SK-N-SH treated with all-trans-retinoic acid at 6 μM for 48 hours (cell line): ENCODE data around the gene NME7.

ENCODE experiments used
- ARNTL ChIP-seq: fragments of 450-650 bp; formaldehyde crosslinking; IDR thresholded peaks from 2 replicates; pipeline ENCODE4 v1.5.0; 2020; ENCODE audit warnings: low read depth, mild to moderate bottlenecking, moderate library complexity, borderline replicate concordance
- BACH2 ChIP-seq: fragments of 250-450 bp; sonication (Bioruptor Pico); IDR thresholded peaks from 2 replicates; pipeline ENCODE4 v1.9.0; 2021; ENCODE audit warnings: mild to moderate bottlenecking, borderline replicate concordance
- ESRRG ChIP-seq: fragments of 250-450 bp; sonication (Bioruptor Pico); IDR thresholded peaks from 2 replicates; pipeline ENCODE4 v1.6.1; 2021; ENCODE audit warnings: mild to moderate bottlenecking
- ISL1 ChIP-seq: fragments of 250-450 bp; sonication (Bioruptor Pico); IDR thresholded peaks from 2 replicates; pipeline ENCODE4 v2.1.2; 2022; ENCODE audit warnings: mild to moderate bottlenecking, moderate library complexity
- RARB ChIP-seq: fragments of 250-450 bp; sonication (Bioruptor Pico); IDR thresholded peaks from 2 replicates; pipeline ENCODE4 v1.8.0; 2021; ENCODE audit warnings: mild to moderate bottlenecking, moderate library complexity
- TSHZ2 ChIP-seq: fragments of 250-450 bp; sonication (Bioruptor Pico); IDR thresholded peaks from 2 replicates; pipeline ENCODE4 v1.5.0; 2020; ENCODE audit warnings: mild to moderate bottlenecking, moderate library complexity
- ZC3H10 ChIP-seq: fragments of 250-450 bp; sonication (Bioruptor Pico); IDR thresholded peaks from 2 replicates; pipeline ENCODE4 v1.5.1; 2021; ENCODE audit warnings: mild to moderate bottlenecking, moderate library complexity
- ZFP30 ChIP-seq: fragments of 450-650 bp; formaldehyde crosslinking; IDR thresholded peaks from 2 replicates; pipeline ENCODE4 v1.5.0; 2022; ENCODE audit warnings: mild to moderate bottlenecking, moderate library complexity
- ZNF565 ChIP-seq: fragments of 450-650 bp; formaldehyde crosslinking; conservative IDR thresholded peaks from 2 replicates; pipeline ENCODE4 v1.5.0; 2020; ENCODE audit warnings: low read depth, mild to moderate bottlenecking, moderate library complexity
- ZNF8 ChIP-seq: fragments of 450-650 bp; formaldehyde crosslinking; IDR thresholded peaks from 2 replicates; pipeline ENCODE4 v1.5.0; 2020; ENCODE audit warnings: mild to moderate bottlenecking, moderate library complexity
- TF ChIP-seq, protein P1 (sequence below): fragments of 250-450 bp; sonication (Bioruptor Pico); IDR thresholded peaks from 2 replicates; pipeline ENCODE4 v1.8.0; 2020; ENCODE audit warnings: mild to moderate bottlenecking, moderate library complexity, borderline replicate concordance
- TF ChIP-seq, protein P2 (sequence below): fragments of 250-450 bp; sonication (Bioruptor Pico); IDR thresholded peaks from 2 replicates; pipeline ENCODE4 v1.5.1; 2020; ENCODE audit warnings: low read depth, mild to moderate bottlenecking, moderate library complexity

- no peak for TF ChIP-seq ZC3H10
- no peak for TF ChIP-seq ARNTL (CRISPR knock-in tag)
- TF ChIP-seq, protein P1, sequence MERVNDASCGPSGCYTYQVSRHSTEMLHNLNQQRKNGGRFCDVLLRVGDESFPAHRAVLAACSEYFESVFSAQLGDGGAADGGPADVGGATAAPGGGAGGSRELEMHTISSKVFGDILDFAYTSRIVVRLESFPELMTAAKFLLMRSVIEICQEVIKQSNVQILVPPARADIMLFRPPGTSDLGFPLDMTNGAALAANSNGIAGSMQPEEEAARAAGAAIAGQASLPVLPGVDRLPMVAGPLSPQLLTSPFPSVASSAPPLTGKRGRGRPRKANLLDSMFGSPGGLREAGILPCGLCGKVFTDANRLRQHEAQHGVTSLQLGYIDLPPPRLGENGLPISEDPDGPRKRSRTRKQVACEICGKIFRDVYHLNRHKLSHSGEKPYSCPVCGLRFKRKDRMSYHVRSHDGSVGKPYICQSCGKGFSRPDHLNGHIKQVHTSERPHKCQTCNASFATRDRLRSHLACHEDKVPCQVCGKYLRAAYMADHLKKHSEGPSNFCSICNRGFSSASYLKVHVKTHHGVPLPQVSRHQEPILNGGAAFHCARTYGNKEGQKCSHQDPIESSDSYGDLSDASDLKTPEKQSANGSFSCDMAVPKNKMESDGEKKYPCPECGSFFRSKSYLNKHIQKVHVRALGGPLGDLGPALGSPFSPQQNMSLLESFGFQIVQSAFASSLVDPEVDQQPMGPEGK (CRISPR knock-in tag): no peak
- TF ChIP-seq RARB (CRISPR knock-in tag): no peak
- no peak for TF ChIP-seq ESRRG (CRISPR knock-in tag)
- no peak for TF ChIP-seq BACH2 (CRISPR knock-in tag)
- TF ChIP-seq, protein P2, sequence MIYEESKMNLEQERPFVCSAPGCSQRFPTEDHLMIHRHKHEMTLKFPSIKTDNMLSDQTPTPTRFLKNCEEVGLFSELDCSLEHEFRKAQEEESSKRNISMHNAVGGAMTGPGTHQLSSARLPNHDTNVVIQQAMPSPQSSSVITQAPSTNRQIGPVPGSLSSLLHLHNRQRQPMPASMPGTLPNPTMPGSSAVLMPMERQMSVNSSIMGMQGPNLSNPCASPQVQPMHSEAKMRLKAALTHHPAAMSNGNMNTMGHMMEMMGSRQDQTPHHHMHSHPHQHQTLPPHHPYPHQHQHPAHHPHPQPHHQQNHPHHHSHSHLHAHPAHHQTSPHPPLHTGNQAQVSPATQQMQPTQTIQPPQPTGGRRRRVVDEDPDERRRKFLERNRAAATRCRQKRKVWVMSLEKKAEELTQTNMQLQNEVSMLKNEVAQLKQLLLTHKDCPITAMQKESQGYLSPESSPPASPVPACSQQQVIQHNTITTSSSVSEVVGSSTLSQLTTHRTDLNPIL (CRISPR knock-in tag): no peak
- no peak for TF ChIP-seq ZFP30 (CRISPR knock-in tag)
- no peak for TF ChIP-seq ZNF565 (CRISPR knock-in tag)
- no peak for TF ChIP-seq TSHZ2 (CRISPR knock-in tag)
- no peak for TF ChIP-seq ISL1 (CRISPR knock-in tag)
- no peak for TF ChIP-seq ZNF8 (CRISPR knock-in tag)
Observed at GRCh38 chr1:169112241-169112640, 255.4 kb downstream of the NME7 start.
